ENCODE results near the gene IFNAR2.

The IFNAR2 gene

GRCh38 chr21:33229784-33230544 is at the start of gene IFNAR2:
TSS of gene IFNAR2 (plus strand) at chr21:33229938. CDS start at chr21:33241923, 11,985 bp downstream.
- DNase-seq: peak; percentile 67 to 79

GRCh38 chr21:33185852-33186251 is 43.9 kb upstream of the IFNAR2 start:
- DNase-seq: no peak

- DNase-seq: no peak
Measured at GRCh38 chr21:33187276-33187675, 42.5 kb upstream of the IFNAR2 start.

GRCh38 chr21:33189237-33189636 is 40.5 kb upstream of the IFNAR2 start:
- DNase-seq: no peak

DNA sequence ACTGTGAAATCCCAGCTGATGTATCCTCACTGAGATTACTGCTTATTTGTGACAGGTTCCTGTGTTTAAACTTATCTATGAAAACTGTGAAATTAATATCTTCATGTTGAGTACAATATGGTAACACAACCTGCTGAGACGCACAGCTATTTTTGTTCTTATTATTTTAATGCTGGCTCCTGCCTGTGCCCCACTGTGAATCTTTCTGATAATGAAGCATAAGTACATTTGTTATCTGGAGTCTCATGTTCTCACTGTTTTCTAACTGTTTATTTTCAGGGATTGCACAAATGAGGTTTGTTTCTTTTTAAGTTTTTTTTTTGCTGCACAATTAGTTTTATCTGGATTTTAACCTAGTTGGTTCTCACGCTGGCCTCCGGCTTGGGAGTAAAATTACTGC is 39.9 kb upstream of the IFNAR2 start:
- DNase-seq: no peak

- peak; percentile 46 to 50 for DNase-seq
Measured at GRCh38 chr21:33196941-33197374, 32.8 kb upstream of the IFNAR2 start.

GRCh38 chr21:33197496-33197895 is 32.2 kb upstream of the IFNAR2 start:
- DNase-seq: no peak

DNA sequence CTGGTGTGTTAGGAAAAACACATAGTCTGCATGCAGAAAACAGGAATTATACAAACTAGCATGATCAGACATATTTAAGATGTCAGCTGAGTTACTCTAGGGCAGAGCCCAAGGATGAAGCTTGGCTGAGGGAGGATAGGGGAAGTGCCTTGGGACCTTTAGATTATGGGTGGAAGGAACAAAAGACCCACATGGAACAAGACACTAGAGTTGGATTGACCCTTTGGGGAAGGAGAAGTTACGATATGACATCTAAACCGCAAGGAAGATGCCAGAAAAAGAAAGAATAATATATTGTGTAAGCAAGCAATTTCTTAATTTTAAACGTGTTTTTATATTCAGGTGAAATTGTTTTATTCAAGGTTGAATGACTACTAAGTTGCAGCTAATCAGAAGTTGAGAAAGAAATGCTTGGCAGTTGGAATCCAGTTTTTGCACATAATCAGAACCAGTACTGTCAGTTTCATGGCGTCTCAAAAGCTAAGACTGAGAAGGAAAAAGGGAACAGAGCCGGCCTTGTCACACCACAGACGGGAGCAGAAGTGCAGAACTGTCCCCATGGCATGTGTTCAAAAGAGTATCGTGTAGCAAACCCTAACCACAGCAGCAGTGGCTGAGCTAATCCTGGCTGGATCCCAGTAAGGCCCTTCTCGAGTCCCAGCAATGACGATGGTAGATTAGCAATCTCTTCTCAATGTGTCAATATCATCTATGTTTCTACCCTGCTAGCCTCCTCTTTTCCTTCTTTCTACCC is 31.2 kb upstream of the IFNAR2 start:
- no peak for DNase-seq

- DNase-seq: no peak
Measured at GRCh38 chr21:33199100-33199464, 30.7 kb upstream of the IFNAR2 start.

DNA sequence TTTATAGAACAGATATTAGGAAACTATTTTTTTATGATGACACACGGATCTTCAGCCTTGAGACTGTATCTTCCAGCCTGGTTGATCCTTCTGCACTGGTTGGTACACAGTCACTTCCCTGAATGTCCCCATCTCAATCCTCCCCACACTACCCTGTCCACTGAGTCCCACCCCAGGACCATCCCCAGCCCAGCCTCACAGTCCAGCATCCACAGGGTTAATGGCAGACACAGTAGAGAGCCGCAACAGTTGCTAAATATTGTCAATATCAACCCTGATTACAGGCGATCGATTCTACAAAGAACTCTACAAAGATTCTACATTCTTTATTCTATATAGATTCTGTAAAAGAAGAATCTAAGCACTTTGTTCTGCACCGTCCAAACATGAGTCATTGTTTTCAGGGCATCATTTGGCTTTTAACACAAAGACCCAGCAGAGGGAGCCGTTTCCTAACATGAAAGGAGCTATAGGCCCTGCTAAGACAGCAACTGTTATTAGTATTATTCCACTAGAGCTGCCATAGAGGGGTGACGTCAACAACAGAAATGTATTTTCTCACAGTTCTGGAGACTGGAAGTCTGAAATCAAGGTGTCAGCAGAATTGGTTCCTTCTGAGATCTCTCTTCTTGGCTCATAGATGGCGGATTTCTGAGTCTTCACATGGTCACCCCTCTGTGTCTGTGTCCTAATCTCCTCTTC is 30.1 kb upstream of the IFNAR2 start:
- DNase-seq: peak; percentile 69 to 72

DNA sequence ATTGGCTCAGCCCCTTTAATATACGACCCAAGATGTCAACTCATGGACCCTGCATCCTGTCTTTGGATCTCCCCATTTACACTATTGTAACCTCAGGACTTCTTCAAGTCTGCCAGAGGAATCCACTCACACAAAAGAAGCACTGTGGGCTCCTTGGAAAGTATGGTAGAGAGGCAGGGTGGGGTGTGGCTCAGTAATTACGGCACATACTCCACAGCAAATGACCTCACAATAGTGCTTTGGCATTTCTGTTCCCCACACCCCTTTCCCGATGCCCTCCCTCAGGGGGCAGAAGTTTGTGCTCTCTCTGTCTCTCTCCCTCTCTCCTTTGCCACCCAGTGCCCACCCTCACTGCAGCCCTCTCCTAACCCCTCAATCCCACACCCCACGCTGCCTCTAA is 27.8 kb upstream of the IFNAR2 start:
- no peak for DNase-seq

DNA sequence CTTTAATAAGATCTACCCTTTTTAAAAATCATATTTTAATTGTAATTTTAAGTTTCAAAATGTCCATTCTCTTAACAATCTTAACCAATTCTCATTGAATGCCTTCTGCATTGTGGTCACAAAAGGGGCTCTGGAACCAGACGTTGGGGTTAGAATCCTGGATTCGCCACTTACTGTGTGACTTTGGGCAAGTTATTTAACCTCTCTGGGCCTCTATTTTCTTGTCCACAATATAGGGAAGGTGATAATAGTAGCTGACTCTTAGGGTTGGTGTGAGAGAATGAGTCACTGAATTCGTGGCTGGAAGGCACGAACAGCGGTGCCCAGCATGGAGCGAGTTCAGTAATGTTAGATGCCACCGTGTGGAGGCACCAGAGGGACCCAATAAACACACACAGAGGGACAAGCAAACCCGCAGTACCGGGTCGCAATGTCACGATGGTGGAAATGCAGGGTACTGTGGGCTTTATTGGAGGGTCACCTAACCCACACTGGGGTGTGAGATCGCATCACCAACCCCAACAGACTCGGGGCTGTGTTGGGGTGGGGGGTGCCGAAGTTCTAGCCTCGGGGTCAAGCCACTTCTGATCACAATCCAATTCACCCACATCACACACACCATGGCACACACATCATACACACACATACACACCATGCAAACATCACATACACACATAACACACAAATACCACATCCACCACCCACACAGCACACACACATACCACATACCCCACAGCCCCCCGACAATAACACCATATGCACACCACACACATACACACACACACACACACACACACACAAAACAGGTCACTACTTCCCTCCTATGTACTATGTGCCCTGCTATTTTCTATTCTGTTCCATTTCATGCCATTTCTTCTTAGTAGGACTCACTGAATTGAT is 27.0 kb upstream of the IFNAR2 start:
- no peak for DNase-seq

DNA sequence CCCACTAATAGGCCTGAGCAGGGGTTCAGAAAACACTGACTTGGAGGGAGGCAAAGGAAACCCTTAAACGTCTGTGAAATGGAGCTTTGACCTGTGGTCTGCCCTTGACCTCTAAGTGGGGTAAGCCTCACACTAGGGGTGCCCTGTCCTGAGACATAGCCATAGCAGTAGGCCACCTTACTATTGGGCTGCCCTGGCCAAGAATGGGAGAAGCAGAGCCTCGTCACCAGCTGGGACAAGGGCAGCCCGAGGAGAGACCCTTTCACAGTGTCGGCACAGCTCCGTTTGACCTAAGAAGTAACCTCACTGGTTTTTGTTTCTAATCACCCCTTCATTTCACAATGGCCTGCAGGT is 26.4 kb upstream of the IFNAR2 start:
- DNase-seq: no peak

DNA sequence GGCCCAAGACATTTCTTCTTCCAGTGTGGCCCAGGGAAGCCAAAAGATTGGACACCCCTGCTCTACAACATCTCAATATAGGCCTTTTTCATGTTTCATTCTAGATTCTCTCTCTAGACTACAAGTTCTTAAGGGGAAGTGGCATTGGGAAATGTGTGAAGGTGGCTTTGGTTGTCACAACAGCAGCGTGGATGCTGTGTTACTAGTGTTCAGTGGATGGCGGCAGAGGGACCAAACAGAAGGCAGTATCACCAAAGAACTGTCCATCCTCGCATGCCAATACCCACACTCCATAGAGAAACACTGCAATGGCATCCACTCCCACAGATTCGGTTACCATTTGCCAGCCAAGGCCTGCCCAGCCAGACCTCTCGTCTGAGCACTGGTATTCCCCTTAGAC is 24.3 kb upstream of the IFNAR2 start:
- no peak for DNase-seq

- DNase-seq: no peak
Measured at GRCh38 chr21:33206771-33207281, 22.9 kb upstream of the IFNAR2 start.

DNA sequence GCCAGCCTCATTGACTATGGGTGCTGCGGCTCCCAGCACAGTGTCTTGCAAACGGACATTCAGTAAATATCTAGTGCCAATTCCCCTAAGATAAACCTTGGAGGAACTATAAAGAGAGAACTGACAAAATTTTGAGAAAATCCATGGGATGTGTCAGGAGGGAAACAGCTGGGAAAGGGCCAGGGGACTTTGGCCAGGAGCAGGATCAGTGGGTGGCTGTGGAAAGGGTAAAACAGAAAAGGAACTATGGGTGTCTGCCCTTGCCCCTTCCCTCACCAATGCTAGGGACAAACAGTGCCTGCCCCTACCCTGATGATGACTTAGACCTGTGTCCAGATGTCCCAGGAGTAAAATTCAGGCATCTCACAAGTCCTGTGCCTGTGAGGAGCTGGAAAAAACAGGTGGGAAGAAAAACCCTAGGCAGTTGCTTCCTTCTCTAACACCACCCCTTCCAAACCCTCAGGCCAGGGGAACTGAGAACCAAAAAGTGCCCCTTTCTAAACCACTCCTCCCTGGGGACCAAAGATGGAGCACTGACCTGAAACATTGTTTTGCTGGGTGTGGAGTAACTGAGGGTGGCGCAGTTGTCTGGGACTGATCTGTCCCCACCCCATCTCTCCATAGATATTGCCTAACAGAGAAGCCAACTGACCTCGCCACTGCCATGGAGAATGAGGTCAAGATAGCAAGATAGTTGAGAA is 22.1 kb upstream of the IFNAR2 start:
- DNase-seq: no peak

- no peak for DNase-seq
Measured at GRCh38 chr21:33208534-33208933, 21.2 kb upstream of the IFNAR2 start.

GRCh38 chr21:33211305-33211704 is 18.4 kb upstream of the IFNAR2 start:
- DNase-seq: no peak

GRCh38 chr21:33211732-33212131 is 18.0 kb upstream of the IFNAR2 start:
- DNase-seq: no peak

DNA sequence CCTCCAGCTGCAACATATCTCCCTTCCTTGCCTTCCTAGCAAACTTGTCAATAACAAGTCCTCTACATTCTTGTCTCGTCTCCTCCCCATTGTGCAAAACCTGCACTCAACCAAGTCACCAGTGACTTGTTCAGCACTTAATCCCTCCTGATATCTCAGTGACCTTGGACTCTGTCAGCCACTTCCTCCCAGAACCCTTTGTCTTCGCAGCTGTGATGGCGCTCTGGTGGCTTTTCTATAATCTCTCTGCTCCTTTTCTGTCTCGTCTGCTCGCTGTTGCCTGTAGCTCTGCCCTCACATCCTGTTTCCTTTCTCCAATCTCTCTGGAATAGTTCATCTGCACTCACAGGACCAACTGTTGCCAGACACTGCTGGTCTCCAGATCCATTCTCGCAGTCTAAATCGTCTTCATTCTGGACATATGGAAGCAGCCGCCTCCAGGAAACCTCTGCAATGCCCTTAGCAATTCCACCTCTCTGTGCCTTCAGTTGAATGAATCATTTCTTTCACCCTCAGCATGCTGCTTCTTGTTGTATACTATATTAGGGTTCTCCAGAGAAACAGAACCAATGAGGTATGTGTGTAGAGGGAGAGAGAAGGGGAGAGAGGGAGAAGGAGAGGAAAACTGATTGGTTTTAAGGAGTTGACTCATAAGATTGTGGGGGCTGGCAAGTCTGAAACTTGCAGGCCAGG is 17.4 kb upstream of the IFNAR2 start:
- DNase-seq: no peak

DNA sequence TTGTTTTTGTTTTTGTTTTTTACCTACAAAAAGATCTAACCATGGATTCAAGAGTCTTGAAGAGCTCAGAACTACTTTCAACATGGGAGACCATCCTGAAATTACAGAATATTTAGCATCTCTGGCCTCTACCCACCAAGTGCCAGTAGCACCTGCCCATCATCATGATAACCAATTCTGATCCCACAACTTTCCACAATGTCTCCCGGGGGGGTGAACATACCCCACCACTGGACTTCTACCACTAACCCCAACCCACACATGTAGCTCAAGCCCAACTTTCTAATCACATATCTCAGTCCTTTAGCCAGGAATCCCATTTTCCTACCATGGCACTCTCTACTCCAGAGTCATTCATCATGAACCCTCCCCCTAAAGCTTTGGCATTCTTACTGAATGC is 15.7 kb upstream of the IFNAR2 start:
- no peak for DNase-seq

All from stimulated activated CD4-positive, alpha-beta T cell treated with anti-CD3 and anti-CD28 coated beads, Interleukin-2, amount 100 ng/mL, for 48 hours (primary cell).